ENCODE data around the gene TMEM165. TPM values are rescaled to one million over a fixed set of nuclear protein-coding genes. Genes with fewer than 3 reads are reported as not detected.
"Not testable (repeated sequence)": the region's sequence is repeated elsewhere in the genome, so short reads cannot be mapped to it uniquely, and the experiment has no call there.

The TMEM165 gene
- total RNA-seq, 3 donors from 2014 or later (not counting 1 experiment from before 2014, with no cell fraction given): 86.9 to 113 (median 102) TPM

DNA sequence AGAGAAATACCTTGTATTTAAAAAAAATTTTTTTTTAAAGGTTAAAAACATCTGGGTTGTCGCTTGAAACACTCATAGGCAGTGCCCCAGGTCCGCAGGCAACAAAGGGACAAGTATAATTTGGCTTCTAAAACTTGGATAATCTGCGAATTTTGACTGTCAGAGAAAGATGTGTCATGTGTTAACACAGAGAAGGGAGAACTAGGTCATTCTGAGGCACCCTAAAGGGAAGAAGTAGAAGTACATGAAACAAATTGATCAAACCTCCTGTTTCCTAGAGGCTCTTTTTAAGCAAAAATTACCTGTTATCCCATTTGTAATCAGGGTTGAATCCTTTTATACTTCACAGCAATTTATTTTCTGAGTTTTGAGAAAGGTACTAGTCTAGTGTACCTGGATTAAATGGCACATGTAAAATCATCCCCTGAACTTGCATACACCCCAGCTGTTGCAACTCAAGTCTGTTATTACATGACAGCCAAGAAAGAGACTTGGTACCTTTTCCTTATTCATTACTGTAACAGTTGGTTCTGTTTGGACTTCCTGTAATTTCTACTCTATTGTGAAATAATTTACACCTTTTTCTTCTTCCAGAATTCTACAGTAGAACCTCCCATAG is 48.0 kb upstream of the TMEM165 start:
- H3K4me1 ChIP-seq (ENCODE audit: control insufficient read depth, insufficient read depth, low read length): peaks cover 9% of the 10 kb centered on the region
- no peak overlapping the region for H3K27ac ChIP-seq (ENCODE audit: low read length)
- 87% methylated on average over 3 of the region's 3 CpGs for WGBS (ENCODE audit: insufficient coverage)
- peak in 1 of 2 donors; percentile 19 for DNase-seq
- Mint-ChIP-seq H3K27ac (peak overlapping the region in 1 of 2 donors; percentile 34), H3K36me3 (no peaks in the 10 kb centered on the region), H3K4me3 (peak overlapping the region; percentile 68), H3K9me3 (no peaks in the 10 kb centered on the region), H3K27me3 (ENCODE audit: low read depth in 2 of 2) (no peaks in the 10 kb centered on the region), H3K4me1 (peaks cover 0 to 10% of the 10 kb centered on the region in 2 donors)
- no peaks in the 10 kb centered on the region for H3K36me3 ChIP-seq (ENCODE audit: control insufficient read depth, insufficient read depth, low read length)
- intact Hi-C loops (cut with micrococcal nuclease): loop anchor here (5.0 to 10.0 kb wide), 3 partner anchors 197 to 520 kb away; partner anchors contain the start of gene CLOCK
- ATAC-seq: no peak
- no peak overlapping the region for H3K4me3 ChIP-seq (ENCODE audit: low read length)
- H3K27me3 ChIP-seq (ENCODE audit: control insufficient read depth, insufficient read depth, low read length): no peaks in the 10 kb centered on the region
- TF ChIP-seq, protein P1, sequence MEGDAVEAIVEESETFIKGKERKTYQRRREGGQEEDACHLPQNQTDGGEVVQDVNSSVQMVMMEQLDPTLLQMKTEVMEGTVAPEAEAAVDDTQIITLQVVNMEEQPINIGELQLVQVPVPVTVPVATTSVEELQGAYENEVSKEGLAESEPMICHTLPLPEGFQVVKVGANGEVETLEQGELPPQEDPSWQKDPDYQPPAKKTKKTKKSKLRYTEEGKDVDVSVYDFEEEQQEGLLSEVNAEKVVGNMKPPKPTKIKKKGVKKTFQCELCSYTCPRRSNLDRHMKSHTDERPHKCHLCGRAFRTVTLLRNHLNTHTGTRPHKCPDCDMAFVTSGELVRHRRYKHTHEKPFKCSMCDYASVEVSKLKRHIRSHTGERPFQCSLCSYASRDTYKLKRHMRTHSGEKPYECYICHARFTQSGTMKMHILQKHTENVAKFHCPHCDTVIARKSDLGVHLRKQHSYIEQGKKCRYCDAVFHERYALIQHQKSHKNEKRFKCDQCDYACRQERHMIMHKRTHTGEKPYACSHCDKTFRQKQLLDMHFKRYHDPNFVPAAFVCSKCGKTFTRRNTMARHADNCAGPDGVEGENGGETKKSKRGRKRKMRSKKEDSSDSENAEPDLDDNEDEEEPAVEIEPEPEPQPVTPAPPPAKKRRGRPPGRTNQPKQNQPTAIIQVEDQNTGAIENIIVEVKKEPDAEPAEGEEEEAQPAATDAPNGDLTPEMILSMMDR (IDR thresholded peaks at IDR 0.05): no peak
- H3K9me3 ChIP-seq (ENCODE audit: control insufficient read depth, insufficient read depth, low read length): no peaks in the 10 kb centered on the region

DNA sequence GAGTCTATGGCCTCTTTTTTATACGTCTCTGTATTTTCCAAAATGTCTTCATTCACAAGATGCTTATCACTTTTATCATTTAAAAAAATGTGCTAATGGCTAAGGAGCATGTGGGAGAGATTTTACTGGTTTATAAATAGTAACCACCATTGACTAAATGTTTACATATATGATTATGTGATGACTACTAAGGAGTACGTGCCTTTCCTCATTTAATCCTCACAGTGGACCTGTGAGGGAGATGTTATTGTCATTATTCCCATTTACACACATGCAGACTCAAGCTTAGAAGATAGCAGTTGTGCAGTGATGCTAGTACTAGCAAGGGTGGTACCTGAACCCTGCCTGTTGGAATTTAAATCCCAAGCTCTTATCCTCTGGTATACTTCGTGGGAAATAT is 47.3 kb upstream of the TMEM165 start:
- peaks cover 9% of the 10 kb centered on the region for H3K4me1 ChIP-seq (ENCODE audit: control insufficient read depth, insufficient read depth, low read length)
- TF ChIP-seq, protein P1 (IDR thresholded peaks at IDR 0.05): no peak
- intact Hi-C loops (cut with micrococcal nuclease): loop anchor here (5.0 to 10.0 kb wide), 3 partner anchors 196 to 519 kb away; partner anchors contain the start of gene CLOCK
- no peaks in the 10 kb centered on the region for H3K27me3 ChIP-seq (ENCODE audit: control insufficient read depth, insufficient read depth, low read length)
- Mint-ChIP-seq H3K36me3 (no peaks in the 10 kb centered on the region), H3K9me3 (no peaks in the 10 kb centered on the region), H3K27me3 (ENCODE audit: low read depth in 2 of 2) (no peaks in the 10 kb centered on the region), H3K4me1 (peaks cover 0 to 10% of the 10 kb centered on the region in 2 donors), H3K4me3 (no peak overlapping the region), H3K27ac (peak overlapping the region in 1 of 2 donors; percentile 34)
- no peaks in the 10 kb centered on the region for H3K36me3 ChIP-seq (ENCODE audit: control insufficient read depth, insufficient read depth, low read length)
- H3K4me3 ChIP-seq (ENCODE audit: low read length): no peak overlapping the region
- DNase-seq (no peak), ATAC-seq (no peak)
- no peaks in the 10 kb centered on the region for H3K9me3 ChIP-seq (ENCODE audit: control insufficient read depth, insufficient read depth, low read length)
- WGBS (ENCODE audit: insufficient coverage): 80% methylated on average over 1 of the region's 3 CpGs
- H3K27ac ChIP-seq (ENCODE audit: low read length): no peak overlapping the region

DNA sequence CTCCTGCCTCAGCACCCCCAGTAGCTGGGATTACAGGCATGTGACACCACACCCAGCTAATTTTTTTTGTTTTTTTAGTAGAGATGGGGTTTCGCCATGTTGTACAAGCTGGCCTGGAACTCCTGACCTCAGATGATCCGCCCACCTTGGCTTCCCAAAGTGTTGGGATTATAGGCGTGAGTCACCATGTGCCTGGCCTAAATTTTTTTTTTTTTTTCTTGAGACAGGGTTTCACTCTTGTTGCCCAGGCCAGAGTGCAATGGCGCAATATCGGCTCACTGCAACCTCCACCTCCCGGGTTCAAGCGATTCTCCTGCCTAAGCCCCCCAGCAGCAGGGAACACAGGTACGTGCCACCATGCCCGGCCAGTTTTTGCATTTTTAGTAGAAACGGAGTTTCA is 44.9 kb upstream of the TMEM165 start:
- H3K9me3 Mint-ChIP-seq; H3K4me1 Mint-ChIP-seq; H3K36me3 Mint-ChIP-seq; H3K36me3 ChIP-seq (ENCODE audit: control insufficient read depth, insufficient read depth, low read length); H3K4me3 Mint-ChIP-seq; H3K27me3 Mint-ChIP-seq (ENCODE audit: low read depth in 2 of 2); H3K27ac Mint-ChIP-seq; H3K4me3 ChIP-seq (ENCODE audit: low read length); intact Hi-C loops (cut with micrococcal nuclease); ATAC-seq; H3K27ac ChIP-seq (ENCODE audit: low read length); H3K9me3 ChIP-seq (ENCODE audit: control insufficient read depth, insufficient read depth, low read length); H3K4me1 ChIP-seq (ENCODE audit: control insufficient read depth, insufficient read depth, low read length); H3K27me3 ChIP-seq (ENCODE audit: control insufficient read depth, insufficient read depth, low read length); DNase-seq: not testable (repeated sequence)
- WGBS (ENCODE audit: insufficient coverage): 98% methylated on average over 10 of the region's 10 CpGs

DNA sequence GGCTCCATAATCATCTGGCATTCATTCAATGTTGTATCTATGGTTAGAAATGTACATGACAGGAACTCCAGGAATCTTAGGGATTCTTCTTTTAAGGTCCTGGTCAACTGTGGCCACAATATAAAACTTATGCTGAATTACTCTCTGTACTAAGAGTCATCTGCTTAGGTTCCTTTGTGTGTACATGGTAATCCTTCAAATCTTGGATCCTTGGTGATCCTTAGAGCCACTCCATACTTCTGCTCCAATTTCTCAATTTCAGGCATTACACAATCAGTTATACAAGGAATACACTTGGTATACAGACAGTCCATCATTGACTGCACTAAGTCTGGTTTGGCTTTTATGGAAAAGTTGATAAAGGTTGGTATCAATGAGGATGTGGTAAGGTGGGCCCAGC is 43.9 kb upstream of the TMEM165 start:
- Histone ChIP-seq H3K4me3 (ENCODE audit: low read length) (no peak overlapping the region), H3K27me3 (ENCODE audit: control insufficient read depth, insufficient read depth, low read length) (no peaks in the 10 kb centered on the region), H3K4me1 (ENCODE audit: control insufficient read depth, insufficient read depth, low read length) (peaks cover 6% of the 10 kb centered on the region), H3K36me3 (ENCODE audit: control insufficient read depth, insufficient read depth, low read length) (no peaks in the 10 kb centered on the region), H3K9me3 (ENCODE audit: control insufficient read depth, insufficient read depth, low read length) (no peaks in the 10 kb centered on the region), H3K27ac (ENCODE audit: low read length) (no peak overlapping the region)
- TF ChIP-seq, protein P1 (IDR thresholded peaks at IDR 0.05): no peak
- DNase-seq (no peak), ATAC-seq (no peak)
- intact Hi-C loops (cut with micrococcal nuclease): no loop called here
- H3K9me3 Mint-ChIP-seq: no peaks in the 10 kb centered on the region
- peaks cover 0 to 6% of the 10 kb centered on the region in 2 donors for H3K4me1 Mint-ChIP-seq
- no peak overlapping the region for H3K27ac Mint-ChIP-seq
- no peaks in the 10 kb centered on the region for H3K27me3 Mint-ChIP-seq (ENCODE audit: low read depth in 2 of 2)
- no peak overlapping the region for H3K4me3 Mint-ChIP-seq
- no peaks in the 10 kb centered on the region for H3K36me3 Mint-ChIP-seq

Data from natural killer cell (primary cell).